GM12892 (cell line): ENCODE results near the gene SHISA6.

Source experiments
- POLR2A ChIP-seq: IDR thresholded peaks from 2 replicates; pipeline ENCODE4 v1.6.1; 2011; ENCODE audit warnings: low read depth, low read length, control low read depth
- POLR2AphosphoS5 ChIP-seq: IDR thresholded peaks from 2 replicates; pipeline ENCODE4 v1.6.1; 2011; ENCODE audit warnings: low read depth, low read length, control low read depth

- TF ChIP-seq POLR2A (no peak), POLR2AphosphoS5 (no peak)
Observed at GRCh38 chr17:11506635-11507034, 265.6 kb downstream of the SHISA6 start.
